ENCODE results near the gene CORO2B.
A peak's percentile ranks its signal among the peaks of the same experiment; 100 is the strongest.

The CORO2B gene

DNA sequence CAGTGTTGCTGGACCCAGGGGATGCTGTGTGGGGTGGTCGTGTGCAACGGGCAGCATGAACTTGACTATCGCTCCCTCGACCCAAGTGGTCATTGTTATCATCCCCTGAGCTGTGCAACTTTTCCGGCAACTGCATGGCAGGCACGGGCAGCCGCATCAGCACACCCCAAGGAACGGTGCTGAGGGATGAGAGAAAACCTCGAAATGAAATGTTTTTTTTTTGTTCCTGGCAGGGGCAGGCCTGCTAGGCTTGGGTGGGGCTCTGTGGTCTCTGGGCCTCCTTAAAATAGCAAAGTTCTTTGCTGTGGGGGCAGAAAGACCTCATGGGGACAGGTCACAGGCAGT, 51.4 kb downstream of the CORO2B start:
- Histone ChIP-seq H3K27ac (ENCODE audit: insufficient read depth in 1 of 2, low read depth in 1 of 2, low read length in 2 of 2, poor library complexity in 1 of 2, severe bottlenecking in 2 of 2) (no peak overlapping the region), H3K4me3 (ENCODE audit: control insufficient read depth in 1 of 7, extremely low read depth in 1 of 7, insufficient read depth in 4 of 7, low read depth in 2 of 7, low read length in 6 of 7) (no peak overlapping the region), H3K9me3 (ENCODE audit: control extremely low read depth in 1 of 5, control insufficient read depth in 4 of 5, insufficient read depth in 2 of 5, low read depth in 1 of 5, low read length in 4 of 5) (no peaks in the 10 kb centered on the region), H3K36me3 (ENCODE audit: control insufficient read depth in 4 of 4, insufficient read depth in 4 of 4, low read length in 3 of 4) (no peaks in the 10 kb centered on the region), H3K27me3 (replicated peaks in 2 of 5; ENCODE audit: control insufficient read depth in 4 of 5, insufficient read depth in 5 of 5, low read length in 4 of 5) (no peaks in the 10 kb centered on the region), H3K4me1 (ENCODE audit: control extremely low read depth in 1 of 4, control insufficient read depth in 4 of 4, insufficient read depth in 4 of 4, low read length in 3 of 4) (peaks cover 0 to 25% (median 16%) of the 10 kb centered on the region in 4 experiments)
- POLR2A ChIA-PET, result no interaction called here
- 79% methylated on average over 9 of the region's 9 CpGs for WGBS (ENCODE audit: insufficient coverage)
- DNase-seq, result no peak
- CTCF ChIA-PET, result interaction anchor here (1.2 kb wide), 1 partner anchor 16 kb away, joined by 3 read pairs; no protein-coding TSS in a partner anchor

- CTCF ChIA-PET, result interaction anchor here (1.7 to 1.8 kb wide), 2 partner anchors 21 to 43 kb away, joined by 6 to 9 read pairs; no protein-coding TSS in a partner anchor
- 92% methylated on average over 7 of the region's 8 CpGs for WGBS (ENCODE audit: insufficient coverage)
- no peak for DNase-seq
- Histone ChIP-seq H3K9me3 (ENCODE audit: control extremely low read depth in 1 of 5, control insufficient read depth in 4 of 5, insufficient read depth in 2 of 5, low read depth in 1 of 5, low read length in 4 of 5) (no peaks in the 10 kb centered on the region), H3K4me1 (ENCODE audit: control extremely low read depth in 1 of 4, control insufficient read depth in 4 of 4, insufficient read depth in 4 of 4, low read length in 3 of 4) (peaks cover 0 to 25% (median 17%) of the 10 kb centered on the region in 4 experiments), H3K4me3 (ENCODE audit: control insufficient read depth in 1 of 7, extremely low read depth in 1 of 7, insufficient read depth in 4 of 7, low read depth in 2 of 7, low read length in 6 of 7) (no peak overlapping the region), H3K27ac (ENCODE audit: insufficient read depth in 1 of 2, low read depth in 1 of 2, low read length in 2 of 2, poor library complexity in 1 of 2, severe bottlenecking in 2 of 2) (no peak overlapping the region), H3K36me3 (ENCODE audit: control insufficient read depth in 4 of 4, insufficient read depth in 4 of 4, low read length in 3 of 4) (no peaks in the 10 kb centered on the region), H3K27me3 (replicated peaks in 2 of 5; ENCODE audit: control insufficient read depth in 4 of 5, insufficient read depth in 5 of 5, low read length in 4 of 5) (no peaks in the 10 kb centered on the region)
- POLR2A ChIA-PET, result no interaction called here
Measured at GRCh38 chr15:68630836-68631235, 52.0 kb downstream of the CORO2B start.

DNA sequence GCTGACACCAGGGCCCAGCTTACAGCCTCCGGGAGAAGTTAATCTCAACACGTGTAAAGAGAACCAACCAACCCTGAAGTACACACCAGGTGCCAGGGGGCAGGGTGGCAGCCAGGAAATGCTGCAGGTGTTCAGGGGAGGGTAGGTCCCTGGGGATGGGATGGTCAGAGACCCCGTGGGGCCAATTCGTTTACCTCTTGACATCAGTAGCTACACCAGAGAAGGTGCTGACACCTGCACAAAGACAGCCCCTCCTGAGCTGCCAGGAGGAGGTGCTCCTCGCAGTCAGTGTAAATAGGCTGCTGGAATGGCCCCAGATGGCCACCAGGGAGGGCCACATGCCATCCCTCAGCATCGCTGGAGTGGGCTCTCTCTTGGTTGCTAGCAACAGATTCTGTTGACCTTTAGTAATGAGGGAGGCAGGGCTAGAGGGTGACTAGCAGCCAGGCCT, 52.8 kb downstream of the CORO2B start:
- WGBS (ENCODE audit: insufficient coverage), result 89% methylated on average over 4 of the region's 6 CpGs
- Histone ChIP-seq H3K27ac (ENCODE audit: insufficient read depth in 1 of 2, low read depth in 1 of 2, low read length in 2 of 2, poor library complexity in 1 of 2, severe bottlenecking in 2 of 2) (no peak overlapping the region), H3K4me3 (ENCODE audit: control insufficient read depth in 1 of 7, extremely low read depth in 1 of 7, insufficient read depth in 4 of 7, low read depth in 2 of 7, low read length in 6 of 7) (no peak overlapping the region), H3K36me3 (ENCODE audit: control insufficient read depth in 4 of 4, insufficient read depth in 4 of 4, low read length in 3 of 4) (no peaks in the 10 kb centered on the region), H3K27me3 (replicated peaks in 2 of 5; ENCODE audit: control insufficient read depth in 4 of 5, insufficient read depth in 5 of 5, low read length in 4 of 5) (no peaks in the 10 kb centered on the region), H3K9me3 (ENCODE audit: control extremely low read depth in 1 of 5, control insufficient read depth in 4 of 5, insufficient read depth in 2 of 5, low read depth in 1 of 5, low read length in 4 of 5) (no peaks in the 10 kb centered on the region), H3K4me1 (ENCODE audit: control extremely low read depth in 1 of 4, control insufficient read depth in 4 of 4, insufficient read depth in 4 of 4, low read length in 3 of 4) (peaks cover 0 to 25% (median 17%) of the 10 kb centered on the region in 4 experiments)
- ChIA-PET POLR2A (no interaction called here), CTCF (interaction anchor here (1.2 to 1.8 kb wide), 3 partner anchors 20 to 54 kb away, joined by 3 to 9 read pairs (median 6); no protein-coding TSS in a partner anchor)
- peak; percentile 17 to 45 (median 21) for DNase-seq

DNA sequence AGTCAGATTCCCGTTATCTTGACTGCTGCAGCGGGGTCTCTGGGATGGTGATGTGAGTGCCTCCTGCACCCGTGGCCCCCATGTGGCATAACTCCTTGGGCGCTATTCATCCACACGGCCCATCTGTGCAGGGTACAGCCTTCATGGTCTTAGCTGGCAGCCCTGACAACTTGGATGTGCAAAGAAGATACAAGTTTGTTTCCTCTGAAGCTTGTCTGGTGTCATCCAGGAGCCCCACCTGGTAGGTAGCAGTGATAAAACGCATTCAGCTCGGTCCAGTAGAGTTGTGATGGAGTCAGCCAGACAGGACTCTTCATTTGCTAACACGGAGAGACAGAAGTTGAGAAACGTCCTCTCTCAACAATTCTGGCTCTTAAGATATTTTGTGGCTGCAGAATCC, 53.3 kb downstream of the CORO2B start:
- 97% methylated on average over 9 of the region's 9 CpGs for WGBS (ENCODE audit: insufficient coverage)
- Histone ChIP-seq H3K4me1 (ENCODE audit: control extremely low read depth in 1 of 4, control insufficient read depth in 4 of 4, insufficient read depth in 4 of 4, low read length in 3 of 4) (peaks cover 0 to 25% (median 17%) of the 10 kb centered on the region in 4 experiments), H3K36me3 (ENCODE audit: control insufficient read depth in 4 of 4, insufficient read depth in 4 of 4, low read length in 3 of 4) (no peaks in the 10 kb centered on the region), H3K27me3 (replicated peaks in 2 of 5; ENCODE audit: control insufficient read depth in 4 of 5, insufficient read depth in 5 of 5, low read length in 4 of 5) (no peaks in the 10 kb centered on the region), H3K27ac (ENCODE audit: insufficient read depth in 1 of 2, low read depth in 1 of 2, low read length in 2 of 2, poor library complexity in 1 of 2, severe bottlenecking in 2 of 2) (no peak overlapping the region), H3K4me3 (ENCODE audit: control insufficient read depth in 1 of 7, extremely low read depth in 1 of 7, insufficient read depth in 4 of 7, low read depth in 2 of 7, low read length in 6 of 7) (no peak overlapping the region), H3K9me3 (ENCODE audit: control extremely low read depth in 1 of 5, control insufficient read depth in 4 of 5, insufficient read depth in 2 of 5, low read depth in 1 of 5, low read length in 4 of 5) (no peaks in the 10 kb centered on the region)
- ChIA-PET POLR2A (no interaction called here), CTCF (interaction anchor here (0.6 to 1.8 kb wide), 5 partner anchors 20 to 72 kb away, joined by 3 to 9 read pairs (median 3); no protein-coding TSS in a partner anchor)
- DNase-seq, result no peak

GRCh38 chr15:68633231-68634121, 54.7 kb downstream of the CORO2B start:
- POLR2A ChIA-PET, result no interaction called here
- no peak overlapping the region for H3K27ac ChIP-seq (ENCODE audit: insufficient read depth in 1 of 2, low read depth in 1 of 2, low read length in 2 of 2, poor library complexity in 1 of 2, severe bottlenecking in 2 of 2)
- H3K36me3 ChIP-seq (ENCODE audit: control insufficient read depth in 4 of 4, insufficient read depth in 4 of 4, low read length in 3 of 4), result no peaks in the 10 kb centered on the region
- no peaks in the 10 kb centered on the region for H3K9me3 ChIP-seq (ENCODE audit: control extremely low read depth in 1 of 5, control insufficient read depth in 4 of 5, insufficient read depth in 2 of 5, low read depth in 1 of 5, low read length in 4 of 5)
- peaks cover 0 to 25% (median 17%) of the 10 kb centered on the region in 4 experiments for H3K4me1 ChIP-seq (ENCODE audit: control extremely low read depth in 1 of 4, control insufficient read depth in 4 of 4, insufficient read depth in 4 of 4, low read length in 3 of 4)
- CTCF ChIA-PET, result interaction anchor here (1.9 kb wide), 1 partner anchor 40 kb away, joined by 8 read pairs; no protein-coding TSS in a partner anchor
- no peaks in the 10 kb centered on the region for H3K27me3 ChIP-seq (replicated peaks in 2 of 5; ENCODE audit: control insufficient read depth in 4 of 5, insufficient read depth in 5 of 5, low read length in 4 of 5)
- H3K4me3 ChIP-seq (ENCODE audit: control insufficient read depth in 1 of 7, extremely low read depth in 1 of 7, insufficient read depth in 4 of 7, low read depth in 2 of 7, low read length in 6 of 7), result no peak overlapping the region
- 76% methylated on average over 9 of the region's 10 CpGs for WGBS (ENCODE audit: insufficient coverage)
- peak in 2 of 3 donors; percentile 28 to 43 for DNase-seq

GRCh38 chr15:68634122-68634482, 55.3 kb downstream of the CORO2B start:
- no peaks in the 10 kb centered on the region for H3K9me3 ChIP-seq (ENCODE audit: control extremely low read depth in 1 of 5, control insufficient read depth in 4 of 5, insufficient read depth in 2 of 5, low read depth in 1 of 5, low read length in 4 of 5)
- no peaks in the 10 kb centered on the region for H3K36me3 ChIP-seq (ENCODE audit: control insufficient read depth in 4 of 4, insufficient read depth in 4 of 4, low read length in 3 of 4)
- no peaks in the 10 kb centered on the region for H3K27me3 ChIP-seq (replicated peaks in 2 of 5; ENCODE audit: control insufficient read depth in 4 of 5, insufficient read depth in 5 of 5, low read length in 4 of 5)
- DNase-seq, result no peak
- ChIA-PET POLR2A (no interaction called here), CTCF (interaction anchor here (1.2 to 1.9 kb wide), 2 partner anchors 40 to 84 kb away, joined by 5 to 8 read pairs; no protein-coding TSS in a partner anchor)
- WGBS (ENCODE audit: insufficient coverage), result 100% methylated on average over 2 of the region's 4 CpGs
- H3K27ac ChIP-seq (ENCODE audit: insufficient read depth in 1 of 2, low read depth in 1 of 2, low read length in 2 of 2, poor library complexity in 1 of 2, severe bottlenecking in 2 of 2), result no peak overlapping the region
- no peak overlapping the region for H3K4me3 ChIP-seq (ENCODE audit: control insufficient read depth in 1 of 7, extremely low read depth in 1 of 7, insufficient read depth in 4 of 7, low read depth in 2 of 7, low read length in 6 of 7)
- H3K4me1 ChIP-seq (ENCODE audit: control extremely low read depth in 1 of 4, control insufficient read depth in 4 of 4, insufficient read depth in 4 of 4, low read length in 3 of 4), result peaks cover 0 to 25% (median 17%) of the 10 kb centered on the region in 4 experiments

DNA sequence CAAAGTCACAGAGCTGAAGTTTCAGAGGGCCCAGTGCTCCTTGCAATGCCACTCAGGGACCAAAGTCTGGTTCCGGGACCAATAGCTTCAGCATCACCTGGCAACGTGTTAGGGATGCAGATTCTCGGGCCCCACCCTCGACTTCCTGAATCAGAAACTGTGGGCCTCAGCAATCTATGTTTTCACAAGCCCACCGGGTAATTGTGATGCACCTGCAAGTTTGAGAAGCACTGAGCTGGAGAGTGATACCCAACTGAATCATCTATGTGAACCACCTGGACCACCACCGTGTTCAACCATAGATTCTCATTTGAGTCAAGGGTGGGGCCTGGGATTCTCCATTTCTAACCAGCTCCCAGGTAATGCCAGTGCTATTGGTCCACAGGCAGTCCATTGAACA, 55.7 kb downstream of the CORO2B start:
- WGBS (ENCODE audit: insufficient coverage), result 94% methylated on average over 6 of the region's 6 CpGs
- ChIA-PET CTCF (interaction anchor here (1.2 to 1.9 kb wide), 2 partner anchors 39 to 84 kb away, joined by 5 to 8 read pairs; no protein-coding TSS in a partner anchor), POLR2A (no interaction called here)
- H3K4me1 ChIP-seq (ENCODE audit: control extremely low read depth in 1 of 4, control insufficient read depth in 4 of 4, insufficient read depth in 4 of 4, low read length in 3 of 4), result peaks cover 0 to 25% (median 17%) of the 10 kb centered on the region in 4 experiments
- DNase-seq, result no peak
- H3K36me3 ChIP-seq (ENCODE audit: control insufficient read depth in 4 of 4, insufficient read depth in 4 of 4, low read length in 3 of 4), result no peaks in the 10 kb centered on the region
- H3K9me3 ChIP-seq (ENCODE audit: control extremely low read depth in 1 of 5, control insufficient read depth in 4 of 5, insufficient read depth in 2 of 5, low read depth in 1 of 5, low read length in 4 of 5), result no peaks in the 10 kb centered on the region
- H3K27ac ChIP-seq (ENCODE audit: insufficient read depth in 1 of 2, low read depth in 1 of 2, low read length in 2 of 2, poor library complexity in 1 of 2, severe bottlenecking in 2 of 2), result no peak overlapping the region
- H3K4me3 ChIP-seq (ENCODE audit: control insufficient read depth in 1 of 7, extremely low read depth in 1 of 7, insufficient read depth in 4 of 7, low read depth in 2 of 7, low read length in 6 of 7), result no peak overlapping the region
- no peaks in the 10 kb centered on the region for H3K27me3 ChIP-seq (replicated peaks in 2 of 5; ENCODE audit: control insufficient read depth in 4 of 5, insufficient read depth in 5 of 5, low read length in 4 of 5)

Measured in common myeloid progenitor, CD34-positive (primary cell).